ENCODE results near the gene ACP6.
"Not testable (repeated sequence)": the region's sequence is repeated elsewhere in the genome, so short reads cannot be mapped to it uniquely, and the experiment has no call there.

ACP6 gene

GRCh38 chr1:147670319-147671001, at the start of gene ACP6:
ACP6 (minus strand) TSS chr1:147670524; CDS start chr1:147670048, 476 bp downstream.
- peak; percentile 87 for DNase-seq

GRCh38 chr1:147719711-147720225, 49.4 kb upstream of the ACP6 start:
- DNase-seq, result no peak

- no peak for DNase-seq
Measured at GRCh38 chr1:147719029-147719698, 48.8 kb upstream of the ACP6 start.

- DNase-seq, result no peak
Measured at GRCh38 chr1:147717706-147718097, 47.4 kb upstream of the ACP6 start.

- DNase-seq, result no peak
Measured at GRCh38 chr1:147717051-147717705, 46.9 kb upstream of the ACP6 start.

- DNase-seq, result no peak
Measured at GRCh38 chr1:147712605-147713004, 42.3 kb upstream of the ACP6 start.

GRCh38 chr1:147700042-147701006, 30.0 kb upstream of the ACP6 start:
- peak; percentile 47 for DNase-seq

GRCh38 chr1:147699686-147700041, 29.3 kb upstream of the ACP6 start:
- no peak for DNase-seq

- DNase-seq, result no peak
Measured at GRCh38 chr1:147683163-147683763, 12.9 kb upstream of the ACP6 start.

GRCh38 chr1:147680608-147681235, 10.4 kb upstream of the ACP6 start:
- not testable (repeated sequence) for DNase-seq

- DNase-seq, result not testable (repeated sequence)
Measured at GRCh38 chr1:147677681-147678080, 7.4 kb upstream of the ACP6 start.

GRCh38 chr1:147676311-147677085, 6.2 kb upstream of the ACP6 start:
- no peak for DNase-seq

- DNase-seq, result no peak
Measured at GRCh38 chr1:147673816-147674215, 3.5 kb upstream of the ACP6 start.

GRCh38 chr1:147673406-147673805, 3.1 kb upstream of the ACP6 start:
- no peak for DNase-seq

- peak; percentile 41 for DNase-seq
Measured at GRCh38 chr1:147669469-147670318, 630 bp downstream of the ACP6 start.

- no peak for DNase-seq
Measured at GRCh38 chr1:147665521-147665920, 4.8 kb downstream of the ACP6 start.

GRCh38 chr1:147664206-147664605, 6.1 kb downstream of the ACP6 start:
- no peak for DNase-seq

- DNase-seq, result no peak
Measured at GRCh38 chr1:147654511-147654910, 15.8 kb downstream of the ACP6 start.

- no peak for DNase-seq
Measured at GRCh38 chr1:147652306-147652705, 18.0 kb downstream of the ACP6 start.

GRCh38 chr1:147651466-147651865, 18.9 kb downstream of the ACP6 start:
- DNase-seq, result no peak

All from stimulated activated CD4-positive, alpha-beta T cell treated with anti-CD3 and anti-CD28 coated beads, Interleukin-4, amount 100 ng/mL, for 1 hour (primary cell).